OCI-LY3 (cell line): ENCODE measurements around the gene PSMB3.

ENCODE experiments used
- H2AFZ ChIP-seq: fragments of 200-600, 300-600 bp; shearing (Covaris generic); 2 replicates; pipeline ENCODE4 v1.6.0; 2014; ENCODE audit warnings: antibody characterized with exemption, low read depth, low read length
- H3K27ac ChIP-seq: fragments of 200-600, 300-600 bp; sonication (generic); 2 replicates; pipeline ENCODE4 v1.5.1; 2014; ENCODE audit warnings: mild to moderate bottlenecking, low read length, moderate library complexity, mixed read lengths
- H3K27me3 ChIP-seq: fragments of 200-600, 300-600 bp; sonication (generic); 2 replicates; pipeline ENCODE4 v1.6.1; 2014; ENCODE audit warnings: low read depth, low read length, mixed read lengths
- H3K36me3 ChIP-seq: fragments of 200-600, 300-600 bp; sonication (generic); replicated peaks from 2 replicates; pipeline ENCODE3; 2014; ENCODE audit warnings: low read depth, low read length, mixed read lengths
- H3K4me1 ChIP-seq: fragments of 300-600, 200-600 bp; sonication (generic); 2 replicates; pipeline ENCODE4 v1.6.1; 2014; ENCODE audit warnings: low read length, mixed read lengths
- H3K4me2 ChIP-seq: fragments of 200-600, 300-600 bp; sonication (generic); 2 replicates; pipeline ENCODE4 v1.6.1; 2014; ENCODE audit warnings: low read length, mixed read lengths
- H3K4me3 ChIP-seq: fragments of 300-600, 200-600 bp; sonication (generic); 2 replicates; pipeline ENCODE4 v1.5.1; 2014; ENCODE audit warnings: antibody characterized with exemption, mild to moderate bottlenecking, low read length, moderate library complexity
- H3K79me2 ChIP-seq: fragments of 300-600, 200-600 bp; shearing (Covaris generic); 2 replicates; pipeline ENCODE4 v1.6.1; 2014; ENCODE audit warnings: mild to moderate bottlenecking, low read length, mixed read lengths
- H3K9ac ChIP-seq: fragments of 300-600, 200-600 bp; shearing (Covaris generic); 2 replicates; pipeline ENCODE4 v1.6.0; 2014; ENCODE audit warnings: mild to moderate bottlenecking, low read length, moderate library complexity
- H3K9me3 ChIP-seq: fragments of 200-600, 300-600 bp; shearing (Covaris generic); 2 replicates; pipeline ENCODE4 v1.6.1; 2014; ENCODE audit warnings: low read length, mixed read lengths; ENCODE audit not compliant: insufficient read depth
- H4K20me1 ChIP-seq: fragments of 200-600, 300-600 bp; sonication (generic); 2 replicates; pipeline ENCODE4 v1.6.1; 2016; ENCODE audit warnings: low read length, mixed read lengths; ENCODE audit not compliant: insufficient read depth
- CTCF ChIP-seq: fragments of 200-600, 300-600 bp; sonication (generic); IDR thresholded peaks from 2 replicates; pipeline ENCODE4 v1.5.1; 2014; ENCODE audit warnings: antibody characterized with exemption, low read length, low read depth
- EZH2phosphoT487 ChIP-seq: fragments of 200-600 bp; shearing (Covaris generic); IDR thresholded peaks from 2 replicates; pipeline ENCODE4 v1.6.1; 2018; ENCODE audit warnings: antibody characterized with exemption, mixed run types, low read depth

The PSMB3 gene

GRCh38 chr17:38748149-38748891 lies 4.2 kb upstream of the PSMB3 start, which contains the start of gene PCGF2:
TSS of gene PCGF2 (minus strand) at chr17:38748336. CDS start at chr17:38740402, 7,934 bp downstream.
- peaks cover 30% of the 10 kb centered on the region for H3K4me1 ChIP-seq
- peak within 1 kb of the TSS; percentile 57 for H2AFZ ChIP-seq
- H3K4me2 ChIP-seq: peak within 1 kb of the TSS; percentile 91
- H3K9me3 ChIP-seq: no peaks in the 10 kb centered on the region
- peak within 1 kb of the TSS; percentile 99 for H3K9ac ChIP-seq
- no peaks in the 10 kb centered on the region for H3K27me3 ChIP-seq
- peaks cover 7% of the 10 kb centered on the region for H4K20me1 ChIP-seq
- H3K36me3 ChIP-seq: peaks cover 6% of the 10 kb centered on the region
- TF ChIP-seq CTCF (no peak), EZH2phosphoT487 (no peak)
- H3K79me2 ChIP-seq: peaks cover 52% of the 10 kb centered on the region
- H3K27ac ChIP-seq: peak within 1 kb of the TSS; percentile 80
- peak within 1 kb of the TSS; percentile 86 for H3K4me3 ChIP-seq

GRCh38 chr17:38748892-38749222 lies 3.7 kb upstream of the PSMB3 start:
- Histone ChIP-seq H3K4me3 (no peak overlapping the region), H2AFZ (no peak overlapping the region), H3K79me2 (peaks cover 52% of the 10 kb centered on the region), H4K20me1 (peaks cover 7% of the 10 kb centered on the region; the same call in 1 of the 2 replicates), H3K27me3 (no peaks in the 10 kb centered on the region), H3K9ac (no peak overlapping the region), H3K9me3 (no peaks in the 10 kb centered on the region), H3K4me1 (peaks cover 36% of the 10 kb centered on the region), H3K4me2 (no peak overlapping the region; the same call in 1 of the 2 replicates), H3K27ac (no peak overlapping the region), H3K36me3 (peaks cover 9% of the 10 kb centered on the region)
- no peak for TF ChIP-seq EZH2phosphoT487
- no peak for TF ChIP-seq CTCF

GRCh38 chr17:38749223-38750043 lies 3.1 kb upstream of the PSMB3 start:
- Histone ChIP-seq H3K9ac (no peak overlapping the region), H2AFZ (no peak overlapping the region), H3K4me1 (peaks cover 37% of the 10 kb centered on the region), H4K20me1 (peaks cover 7% of the 10 kb centered on the region; the same call in 1 of the 2 replicates), H3K4me3 (no peak overlapping the region), H3K27me3 (no peaks in the 10 kb centered on the region), H3K9me3 (no peaks in the 10 kb centered on the region), H3K27ac (no peak overlapping the region), H3K36me3 (peaks cover 11% of the 10 kb centered on the region), H3K4me2 (no peak overlapping the region), H3K79me2 (peaks cover 52% of the 10 kb centered on the region)
- TF ChIP-seq EZH2phosphoT487 (no peak), CTCF (no peak)

GRCh38 chr17:38750044-38750311 lies 2.6 kb upstream of the PSMB3 start:
- Histone ChIP-seq H4K20me1 (0 out of 2 replicates have a peak, but pooled peaks cover 4% of the 10 kb centered on the region), H3K4me3 (no peak overlapping the region), H3K9me3 (no peaks in the 10 kb centered on the region), H3K9ac (no peak overlapping the region), H3K79me2 (peaks cover 52% of the 10 kb centered on the region), H3K27ac (no peak overlapping the region), H3K27me3 (no peaks in the 10 kb centered on the region), H2AFZ (no peak overlapping the region), H3K36me3 (peaks cover 13% of the 10 kb centered on the region), H3K4me2 (peak overlapping the region; percentile 99; the same call in 1 of the 2 replicates), H3K4me1 (peaks cover 37% of the 10 kb centered on the region)
- TF ChIP-seq EZH2phosphoT487 (no peak), CTCF (no peak)
